ENCODE measurements around the gene ZYG11A. TPM values are rescaled to one million over a fixed set of nuclear protein-coding genes. Genes with fewer than 3 reads are reported as not detected.

ZYG11A gene
- total and polyA plus RNA-seq, 8 donors: not detected

DNA sequence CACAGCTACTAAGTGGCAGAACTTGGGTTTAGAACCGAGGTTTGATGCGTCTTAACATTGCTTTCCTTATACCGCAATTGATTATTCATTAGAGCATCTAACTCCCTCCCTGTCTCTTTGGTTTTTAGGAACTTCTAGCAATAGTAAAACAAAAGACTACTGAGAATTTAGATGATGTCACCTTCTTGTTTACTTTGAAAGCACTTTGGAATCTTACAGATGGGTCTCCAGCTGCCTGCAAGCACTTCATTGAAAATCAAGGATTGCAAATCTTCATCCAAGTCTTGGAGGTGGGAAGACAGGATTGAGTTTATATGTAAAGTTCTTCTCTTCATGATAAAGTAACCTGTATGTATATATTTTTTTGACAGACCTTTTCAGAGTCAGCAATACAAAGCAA lies 35.0 kb downstream of the ZYG11A start:
- Histone ChIP-seq H3K27ac (no peak overlapping the region), H3K9me3 (no peaks in the 10 kb centered on the region), H3K4me1 (no peaks in the 10 kb centered on the region), H3K4me3 (no peak overlapping the region), H3K36me3 (no peaks in the 10 kb centered on the region), H3K27me3 (no peaks in the 10 kb centered on the region)
- TF ChIP-seq, protein P1, sequence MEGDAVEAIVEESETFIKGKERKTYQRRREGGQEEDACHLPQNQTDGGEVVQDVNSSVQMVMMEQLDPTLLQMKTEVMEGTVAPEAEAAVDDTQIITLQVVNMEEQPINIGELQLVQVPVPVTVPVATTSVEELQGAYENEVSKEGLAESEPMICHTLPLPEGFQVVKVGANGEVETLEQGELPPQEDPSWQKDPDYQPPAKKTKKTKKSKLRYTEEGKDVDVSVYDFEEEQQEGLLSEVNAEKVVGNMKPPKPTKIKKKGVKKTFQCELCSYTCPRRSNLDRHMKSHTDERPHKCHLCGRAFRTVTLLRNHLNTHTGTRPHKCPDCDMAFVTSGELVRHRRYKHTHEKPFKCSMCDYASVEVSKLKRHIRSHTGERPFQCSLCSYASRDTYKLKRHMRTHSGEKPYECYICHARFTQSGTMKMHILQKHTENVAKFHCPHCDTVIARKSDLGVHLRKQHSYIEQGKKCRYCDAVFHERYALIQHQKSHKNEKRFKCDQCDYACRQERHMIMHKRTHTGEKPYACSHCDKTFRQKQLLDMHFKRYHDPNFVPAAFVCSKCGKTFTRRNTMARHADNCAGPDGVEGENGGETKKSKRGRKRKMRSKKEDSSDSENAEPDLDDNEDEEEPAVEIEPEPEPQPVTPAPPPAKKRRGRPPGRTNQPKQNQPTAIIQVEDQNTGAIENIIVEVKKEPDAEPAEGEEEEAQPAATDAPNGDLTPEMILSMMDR (IDR thresholded peaks at IDR 0.05): no peak
- FAIRE-seq (no peak), DNase-seq (no peak), ATAC-seq (no peak)
- intact Hi-C loops (cut with DNase I): no loop called here
- 88 to 96% methylated on average over 3 of the region's 3 CpGs for WGBS, 2 donors

DNA sequence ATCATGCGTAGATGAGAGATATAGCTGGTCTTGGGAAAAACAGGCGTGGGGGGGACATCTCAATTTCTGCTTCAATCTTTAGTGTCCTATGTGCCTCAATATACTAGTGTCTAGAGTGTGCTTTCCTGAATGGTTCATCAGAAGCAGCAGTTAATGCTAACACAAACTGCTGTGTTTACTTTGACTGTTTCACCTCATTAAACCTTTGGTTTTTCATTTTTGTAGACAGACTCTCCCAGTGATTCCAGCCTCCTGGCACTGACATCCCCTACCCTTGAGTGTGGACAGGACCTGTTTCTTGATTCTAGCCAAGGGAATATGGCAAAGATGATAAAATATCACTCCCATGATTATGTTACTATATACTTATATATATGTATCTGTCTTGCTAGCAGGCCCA lies 37.6 kb downstream of the ZYG11A start:
- DNase-seq: no peak
- TF ChIP-seq, protein P1 (IDR thresholded peaks at IDR 0.05): no peak
- H3K27me3 ChIP-seq: no peaks in the 10 kb centered on the region
- intact Hi-C loops (cut with DNase I): no loop called here
- FAIRE-seq: no peak
- peak in 2 of 4 donors; percentile 28 to 53 for ATAC-seq
- no peaks in the 10 kb centered on the region for H3K4me1 ChIP-seq
- H3K4me3 ChIP-seq: no peak overlapping the region
- H3K36me3 ChIP-seq: no peaks in the 10 kb centered on the region
- 82 to 89% methylated on average over 2 of the region's 2 CpGs for WGBS, 2 donors
- no peaks in the 10 kb centered on the region for H3K9me3 ChIP-seq
- no peak overlapping the region for H3K27ac ChIP-seq

DNA sequence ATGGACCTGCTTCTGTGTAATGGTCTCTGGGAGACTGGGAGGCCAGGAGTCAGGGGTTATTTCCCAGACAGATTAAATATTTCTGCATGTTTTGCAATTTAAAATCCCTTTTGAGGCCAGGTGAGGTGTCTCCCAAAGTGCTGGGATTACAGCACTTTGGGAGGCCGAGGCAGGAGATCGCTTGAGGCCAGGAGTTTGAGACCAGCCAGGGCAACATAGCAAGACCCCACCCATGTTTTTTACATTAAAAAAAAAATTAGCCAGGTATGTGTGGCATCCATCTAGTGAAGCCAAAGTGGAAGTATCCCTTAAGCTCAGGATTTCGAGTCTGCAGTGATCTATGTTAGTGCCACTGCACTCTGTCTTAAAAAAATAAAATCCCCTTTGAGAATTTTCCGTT lies 44.9 kb downstream of the ZYG11A start:
- ATAC-seq (no peak), FAIRE-seq (no peak), DNase-seq (no peak)
- Histone ChIP-seq H3K9me3 (no peaks in the 10 kb centered on the region), H3K4me3 (no peak overlapping the region), H3K27me3 (no peaks in the 10 kb centered on the region), H3K4me1 (no peaks in the 10 kb centered on the region), H3K27ac (no peak overlapping the region), H3K36me3 (no peaks in the 10 kb centered on the region)
- 81 to 84% methylated on average over 4 of the region's 4 CpGs for WGBS, 2 donors
- TF ChIP-seq, protein P1 (IDR thresholded peaks at IDR 0.05): no peak
- intact Hi-C loops (cut with DNase I): no loop called here

DNA sequence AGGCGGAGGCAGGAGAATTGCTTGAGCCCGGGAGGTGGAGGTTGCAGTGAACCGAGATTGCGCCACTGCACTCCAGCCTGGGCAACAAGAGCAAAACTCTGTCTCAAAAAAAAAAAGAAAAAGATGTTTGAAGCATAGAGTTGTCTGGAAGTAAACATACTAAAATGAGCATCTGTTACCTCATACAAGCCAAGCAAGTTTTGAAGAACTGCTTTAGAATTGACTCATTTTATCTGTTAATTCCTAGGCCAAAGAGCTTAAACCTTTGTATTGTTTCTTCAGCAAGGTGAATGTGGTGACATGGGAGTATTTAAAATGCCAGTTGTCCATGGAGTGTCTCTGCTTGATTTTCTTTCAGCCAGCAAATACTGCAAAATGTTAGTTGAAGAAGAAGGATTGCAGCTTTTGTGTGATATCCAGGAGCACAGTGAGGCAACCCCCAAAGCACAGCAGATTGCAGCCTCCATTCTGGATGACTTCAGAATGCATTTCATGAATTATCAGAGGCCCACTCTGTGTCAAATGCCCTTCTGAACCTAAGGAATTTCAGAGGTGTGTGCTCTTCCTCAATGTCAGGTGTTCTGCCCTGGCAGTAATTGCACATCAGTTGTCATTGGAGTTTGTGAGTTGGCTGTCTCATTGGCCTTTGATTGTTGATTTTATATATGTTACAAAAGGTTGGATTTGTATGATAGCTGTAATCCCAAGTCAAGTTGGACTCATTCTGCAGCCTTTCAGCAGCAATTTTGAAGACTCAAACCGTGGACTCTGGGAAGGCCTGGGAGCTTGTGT lies 50.1 kb downstream of the ZYG11A start:
- Histone ChIP-seq H3K27ac (no peak overlapping the region), H3K4me1 (no peaks in the 10 kb centered on the region), H3K36me3 (no peaks in the 10 kb centered on the region), H3K27me3 (no peaks in the 10 kb centered on the region), H3K4me3 (no peak overlapping the region), H3K9me3 (no peaks in the 10 kb centered on the region)
- FAIRE-seq (no peak), ATAC-seq (no peak), DNase-seq (no peak)
- 95 to 98% methylated on average over 5 of the region's 5 CpGs for WGBS, 2 donors
- intact Hi-C loops (cut with DNase I): no loop called here
- TF ChIP-seq, protein P1 (IDR thresholded peaks at IDR 0.05): no peak

DNA sequence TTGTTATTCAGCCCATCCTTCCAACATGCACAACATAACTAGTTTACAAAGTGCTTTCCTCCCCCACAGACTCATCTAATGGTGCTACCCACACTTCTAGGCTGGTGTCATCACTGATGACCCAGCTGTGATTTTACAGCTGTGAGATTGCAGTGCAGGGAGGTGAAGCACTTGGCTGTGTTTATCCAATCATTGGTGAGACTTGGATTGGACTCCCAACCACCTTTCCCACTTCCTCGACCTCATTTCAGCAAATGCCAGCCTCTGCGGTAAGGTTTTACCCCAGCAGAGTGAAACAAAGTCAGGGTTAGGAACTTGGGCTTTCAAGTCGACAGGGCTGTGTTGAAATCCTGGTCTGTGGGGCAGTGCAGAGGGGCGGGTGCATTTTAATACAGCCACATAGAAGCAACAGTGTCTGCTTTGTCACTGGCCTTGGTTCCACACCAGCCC lies 56.9 kb downstream of the ZYG11A start:
- H3K27me3 ChIP-seq: no peaks in the 10 kb centered on the region
- TF ChIP-seq, protein P1 (IDR thresholded peaks at IDR 0.05): no peak
- DNase-seq (no peak), FAIRE-seq (no peak), ATAC-seq (no peak)
- intact Hi-C loops (cut with DNase I): no loop called here
- H3K9me3 ChIP-seq: no peaks in the 10 kb centered on the region
- no peaks in the 10 kb centered on the region for H3K4me1 ChIP-seq
- 49% methylated on average over 4 of the region's 4 CpGs for WGBS, 2 donors
- no peak overlapping the region for H3K4me3 ChIP-seq
- H3K36me3 ChIP-seq: peaks cover 0 to 8% (median 0%) of the 10 kb centered on the region in 3 donors
- H3K27ac ChIP-seq: no peak overlapping the region
